Skeletal muscle tissue (tissue), 4 donors: ENCODE measurements around the gene SDHAF1. TPM values are rescaled to one million over a fixed set of nuclear protein-coding genes. Genes with fewer than 3 reads are reported as not detected.
A peak's percentile ranks its signal among the peaks of the same experiment; 100 is the strongest.

Experiments used
- H3K27ac ChIP-seq: one replicate; pipeline ENCODE4 v1.7.0; 2013; ENCODE audit warnings: mild to moderate bottlenecking, low read depth, low read length, inconsistent platforms
- H3K27me3 ChIP-seq, 3 donors: one replicate each; pipeline ENCODE4 v1.7.0; 2013; ENCODE audit warnings: low read length in 3 of 3; ENCODE audit not compliant: control insufficient read depth in 3 of 3, insufficient read depth in 3 of 3
- H3K36me3 ChIP-seq, 3 donors: one replicate each; pipeline ENCODE4 v1.7.0; 2013; ENCODE audit warnings: low read length in 3 of 3; ENCODE audit not compliant: control insufficient read depth in 3 of 3, insufficient read depth in 3 of 3
- H3K4me1 ChIP-seq, 3 donors: one replicate each; pipeline ENCODE4 v1.7.0; 2013; ENCODE audit warnings: low read length in 3 of 3, mild to moderate bottlenecking in 3 of 3; ENCODE audit not compliant: control insufficient read depth in 3 of 3, insufficient read depth in 3 of 3
- H3K4me3 ChIP-seq, 3 donors: one replicate each; pipeline ENCODE4 v1.7.0; 2013; ENCODE audit warnings: low read length in 3 of 3
- H3K9ac ChIP-seq, 3 donors: one replicate each; pipeline ENCODE4 v1.7.0; 2013; ENCODE audit warnings: low read length in 3 of 3, mild to moderate bottlenecking in 3 of 3, moderate library complexity in 2 of 3, low read depth in 1 of 3
- H3K9me3 ChIP-seq, 3 donors: one replicate each; pipeline ENCODE4 v1.7.0; 2013; ENCODE audit warnings: low read length in 3 of 3; ENCODE audit not compliant: control insufficient read depth in 3 of 3
- total RNA-seq: library from RNA; depleted of rRNA; stranded (reverse); fragments of >200 nt; gene quantifications from one replicate; pipeline ENCODE4 v1.2.3, GENCODE V29; 2014
- donor health status: Osteomylitis.

SDHAF1 gene
- total RNA-seq, 1 donor from 2014 or later: 8.4 TPM

GRCh38 chr19:35996777-35997176 is 1.8 kb downstream of the SDHAF1 start:
- H3K4me1 ChIP-seq: peaks cover 20 to 31% (median 22%) of the 10 kb centered on the region in 3 donors
- H3K4me3 ChIP-seq: peak overlapping the region in 1 of 3 donors; percentile 93
- no peaks in the 10 kb centered on the region for H3K27me3 ChIP-seq
- H3K9ac ChIP-seq: peak overlapping the region; percentile 25 to 92 (median 92)
- peak overlapping the region; percentile 70 for H3K27ac ChIP-seq
- H3K9me3 ChIP-seq: no peaks in the 10 kb centered on the region
- peaks cover 0 to 11% (median 7%) of the 10 kb centered on the region in 3 donors for H3K36me3 ChIP-seq

GRCh38 chr19:36001605-36002004 is 6.6 kb downstream of the SDHAF1 start:
- H3K27ac ChIP-seq: no peak overlapping the region
- H3K9ac ChIP-seq: no peak overlapping the region
- no peaks in the 10 kb centered on the region for H3K27me3 ChIP-seq
- H3K9me3 ChIP-seq: no peaks in the 10 kb centered on the region
- peaks cover 4 to 11% (median 10%) of the 10 kb centered on the region in 3 donors for H3K36me3 ChIP-seq
- peaks cover 4 to 10% (median 5%) of the 10 kb centered on the region in 3 donors for H3K4me1 ChIP-seq
- no peak overlapping the region for H3K4me3 ChIP-seq

GRCh38 chr19:36003284-36003683 is 8.3 kb downstream of the SDHAF1 start:
- H3K36me3 ChIP-seq: peaks cover 4 to 9% (median 7%) of the 10 kb centered on the region in 3 donors
- H3K27me3 ChIP-seq: no peaks in the 10 kb centered on the region
- H3K9me3 ChIP-seq: no peaks in the 10 kb centered on the region
- H3K4me1 ChIP-seq: peaks cover 2 to 6% (median 2%) of the 10 kb centered on the region in 3 donors
- no peak overlapping the region for H3K4me3 ChIP-seq
- H3K27ac ChIP-seq: no peak overlapping the region
- H3K9ac ChIP-seq: no peak overlapping the region

- no peak overlapping the region for H3K9ac ChIP-seq
These were observed 12.0 kb downstream of the SDHAF1 start for GRCh38 chr19:36006955-36007354.

GRCh38 chr19:36008336-36008978 is 13.5 kb downstream of the SDHAF1 start, which contains the start of gene SYNE4:
Gene SYNE4, minus strand, starts transcription at chr19:36008813. Its CDS starts 132 bp downstream, at chr19:36008681.
- Histone ChIP-seq H3K27me3 (peaks cover 0 to 12% (median 10%) of the 10 kb centered on the region in 3 donors), H3K4me3 (peak within 1 kb of the TSS; percentile 35 to 50 (median 49)), H3K9ac (peak within 1 kb of the TSS; percentile 10 to 64 (median 14)), H3K9me3 (no peaks in the 10 kb centered on the region), H3K36me3 (peaks cover 0 to 3% (median under 1%) of the 10 kb centered on the region in 3 donors), H3K4me1 (peaks cover 15 to 17% (median 15%) of the 10 kb centered on the region in 3 donors), H3K27ac (no peak within 1 kb of the TSS)

More at GRCh38 chr19:36006955-36007354, 12.0 kb downstream of the SDHAF1 start:
- peaks cover 0 to 12% (median 10%) of the 10 kb centered on the region in 3 donors for H3K27me3 ChIP-seq
- H3K4me1 ChIP-seq: peaks cover 11% of the 10 kb centered on the region in 3 donors
- peaks cover 0 to 4% (median 3%) of the 10 kb centered on the region in 3 donors for H3K36me3 ChIP-seq
- no peaks in the 10 kb centered on the region for H3K9me3 ChIP-seq
- H3K4me3 ChIP-seq: no peak overlapping the region
- no peak overlapping the region for H3K27ac ChIP-seq

- H3K27me3 ChIP-seq: peaks cover 0 to 12% (median 10%) of the 10 kb centered on the region in 3 donors
- H3K9ac ChIP-seq: peak overlapping the region in 1 of 3 donors; percentile 64
- no peak overlapping the region for H3K27ac ChIP-seq
- H3K4me1 ChIP-seq: peaks cover 18 to 22% (median 20%) of the 10 kb centered on the region in 3 donors
- peaks cover 0 to 3% (median 0%) of the 10 kb centered on the region in 3 donors for H3K36me3 ChIP-seq
- H3K4me3 ChIP-seq: peak overlapping the region; percentile 35 to 50 (median 49)
- no peaks in the 10 kb centered on the region for H3K9me3 ChIP-seq
These were observed 14.2 kb downstream of the SDHAF1 start for GRCh38 chr19:36009220-36009619.

GRCh38 chr19:36009633-36010379 is 14.8 kb downstream of the SDHAF1 start:
- peak overlapping the region in 2 of 3 donors; percentile 14 to 64 for H3K9ac ChIP-seq
- H3K27ac ChIP-seq: no peak overlapping the region
- peaks cover 23 to 27% (median 24%) of the 10 kb centered on the region in 3 donors for H3K4me1 ChIP-seq
- H3K9me3 ChIP-seq: no peaks in the 10 kb centered on the region
- peaks cover 0 to 3% (median 0%) of the 10 kb centered on the region in 3 donors for H3K36me3 ChIP-seq
- H3K27me3 ChIP-seq: peaks cover 0 to 12% (median 10%) of the 10 kb centered on the region in 3 donors
- H3K4me3 ChIP-seq: peak overlapping the region; percentile 35 to 50 (median 49)

GRCh38 chr19:36010402-36010801 is 15.4 kb downstream of the SDHAF1 start:
- Histone ChIP-seq H3K27me3 (peaks cover 0 to 12% (median 10%) of the 10 kb centered on the region in 3 donors), H3K4me3 (no peak overlapping the region), H3K9ac (no peak overlapping the region)

GRCh38 chr19:36013280-36014011 is 18.5 kb downstream of the SDHAF1 start:
- Histone ChIP-seq H3K27me3 (peaks cover 0 to 11% (median 10%) of the 10 kb centered on the region in 3 donors), H3K4me1 (peaks cover 25 to 29% (median 25%) of the 10 kb centered on the region in 3 donors), H3K4me3 (peak overlapping the region; percentile 87 to 96 (median 90)), H3K9ac (peak overlapping the region; percentile 86 to 95 (median 90)), H3K27ac (peak overlapping the region; percentile 71), H3K36me3 (peaks cover 0 to 5% (median 0%) of the 10 kb centered on the region in 3 donors), H3K9me3 (no peaks in the 10 kb centered on the region)

More at GRCh38 chr19:36010402-36010801, 15.4 kb downstream of the SDHAF1 start:
- no peaks in the 10 kb centered on the region for H3K9me3 ChIP-seq
- H3K36me3 ChIP-seq: peaks cover 0 to 3% (median 0%) of the 10 kb centered on the region in 3 donors
- H3K4me1 ChIP-seq: peaks cover 25 to 29% (median 26%) of the 10 kb centered on the region in 3 donors
- no peak overlapping the region for H3K27ac ChIP-seq
